GM19023 (cell line): Measurements from ENCODE around the gene DGKG.

Experiments used
- ATAC-seq: cut with Tn5 transposase; IDR thresholded peaks from one replicate; pipeline ENCODE4 v1.9.1; 2021; ENCODE audit warnings: mild to moderate bottlenecking, moderate library complexity; ENCODE audit not compliant: unreplicated experiment

Gene DGKG

DNA sequence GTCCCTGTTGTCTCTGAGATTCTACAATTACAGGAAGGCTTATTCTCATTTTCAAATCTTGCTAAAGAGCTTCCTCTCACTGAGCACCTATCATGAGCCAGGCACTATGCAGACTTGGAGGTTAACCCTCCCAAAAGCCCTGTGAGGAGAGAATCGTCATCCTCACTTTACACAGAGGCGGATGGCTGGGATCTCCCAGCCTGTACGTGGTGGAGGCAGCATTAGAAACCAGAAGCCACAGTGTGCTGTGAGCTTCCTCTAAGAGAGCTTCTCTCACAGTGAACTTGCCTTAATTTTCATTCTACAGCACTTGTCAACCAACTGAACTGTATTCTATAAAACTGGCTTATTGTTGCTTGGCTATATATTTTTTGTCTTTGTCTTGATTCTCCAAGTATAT lies 6.1 kb upstream of the DGKG start:
- no peak for ATAC-seq

DNA sequence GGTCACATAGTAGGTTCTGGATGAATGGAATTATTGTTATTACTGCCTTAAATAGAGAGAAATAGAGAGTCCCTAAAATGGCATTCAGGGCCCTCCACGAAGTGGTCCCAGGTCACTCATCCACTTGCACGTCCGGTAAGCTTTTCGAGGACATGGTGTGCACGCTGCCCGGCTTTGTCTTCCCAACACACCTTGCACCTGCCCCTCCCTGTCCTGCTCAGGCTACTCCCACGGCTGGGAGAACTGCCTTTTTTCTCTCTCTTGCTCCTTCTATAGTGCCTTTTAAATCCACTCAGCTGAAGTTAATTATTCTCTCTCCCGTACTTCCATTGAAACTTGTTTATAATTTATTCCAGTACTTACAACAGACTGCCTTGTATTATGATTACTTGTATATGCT lies 5.6 kb upstream of the DGKG start:
- no peak for ATAC-seq

DNA sequence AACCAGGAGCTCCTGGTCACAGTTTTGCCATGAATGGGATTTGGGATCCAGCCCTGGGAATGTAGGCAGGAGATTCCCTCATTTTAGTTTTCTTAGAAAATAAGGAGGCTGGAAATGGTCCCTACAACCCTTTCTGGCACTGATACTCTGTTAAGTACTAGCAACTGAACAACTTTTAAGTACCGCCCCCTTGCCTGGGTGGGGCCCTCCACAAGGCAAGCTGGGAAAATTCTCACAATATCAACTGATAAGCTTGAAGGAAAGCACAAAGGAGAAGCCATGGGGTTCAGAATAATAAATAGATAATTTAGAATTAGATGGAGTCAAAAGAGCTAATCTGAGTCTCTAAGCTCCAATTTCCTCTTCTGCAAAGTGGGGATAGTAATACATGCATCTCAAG lies 4.2 kb upstream of the DGKG start:
- ATAC-seq = no peak

DNA sequence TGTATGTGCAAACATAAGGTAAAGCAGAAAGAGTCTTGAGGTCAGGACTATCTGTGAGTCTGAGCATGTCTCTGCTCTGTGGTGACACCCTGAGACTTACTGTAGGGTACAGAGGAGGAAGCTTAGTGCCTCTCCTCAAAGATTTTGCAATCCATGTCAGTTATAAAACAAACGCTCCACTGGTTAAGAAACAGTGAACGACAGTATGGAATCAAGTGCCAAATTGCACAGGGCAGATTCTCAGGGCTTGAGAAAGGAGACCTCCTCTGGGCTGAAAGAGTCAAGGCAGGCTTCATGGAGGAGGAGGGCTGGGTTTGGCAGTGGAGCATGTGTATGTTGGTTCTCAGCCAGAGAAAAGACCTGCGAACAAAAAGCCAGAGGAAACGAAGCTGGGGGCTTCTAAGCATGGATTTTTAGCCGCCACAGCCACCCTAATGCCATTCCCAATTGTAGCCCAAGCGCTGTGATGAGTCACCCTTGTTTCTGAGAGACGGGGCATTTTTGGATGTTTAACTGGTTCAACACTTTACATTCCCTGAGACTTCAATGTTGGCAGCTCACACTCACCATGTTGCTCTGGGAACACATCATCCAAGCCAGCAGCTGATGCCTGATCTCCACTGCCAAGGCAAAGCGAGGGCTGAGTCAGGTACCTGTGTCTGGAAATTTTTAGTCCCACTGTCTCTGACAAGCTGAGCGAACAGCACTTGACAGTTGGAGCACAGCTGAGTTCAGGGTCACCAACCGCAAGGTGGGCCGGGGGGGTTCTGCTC lies 3.4 kb upstream of the DGKG start:
- ATAC-seq = no peak

DNA sequence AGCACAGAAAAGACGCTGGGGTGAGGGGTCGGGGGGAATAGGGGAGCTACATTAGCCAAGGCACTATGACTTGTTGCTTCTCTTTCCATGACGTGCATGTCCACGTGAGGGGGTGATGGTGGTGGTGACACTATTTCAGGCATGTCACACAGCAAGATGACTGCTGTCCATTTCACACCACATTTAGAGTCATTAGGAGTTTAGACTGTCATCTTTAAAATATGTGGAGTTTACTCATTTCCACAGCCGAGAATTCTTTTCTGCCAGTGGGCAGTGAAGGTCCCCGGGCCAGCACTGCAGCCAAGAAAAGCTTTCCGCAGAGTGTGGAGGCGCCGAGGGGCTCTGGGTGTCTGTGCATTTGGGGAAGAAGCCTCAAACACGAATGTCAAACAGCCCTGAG lies 954 bp upstream of the DGKG start:
- no peak for ATAC-seq

DNA sequence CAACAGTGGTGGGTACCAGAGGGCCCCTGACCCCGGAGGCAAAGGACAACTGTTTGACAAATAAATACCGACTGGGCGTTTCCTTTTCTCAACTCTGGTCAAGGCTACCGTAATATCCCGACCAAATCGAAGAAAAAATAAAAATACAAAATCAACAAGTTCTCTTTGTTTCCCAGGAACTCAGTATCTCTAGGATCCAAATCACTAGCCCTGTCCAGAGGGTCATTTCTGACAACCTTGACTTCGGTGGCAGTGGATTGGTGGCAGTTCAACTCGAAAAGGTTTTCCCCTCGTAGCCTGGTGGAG lies 456 bp upstream of the DGKG start:
- no peak for ATAC-seq

DNA sequence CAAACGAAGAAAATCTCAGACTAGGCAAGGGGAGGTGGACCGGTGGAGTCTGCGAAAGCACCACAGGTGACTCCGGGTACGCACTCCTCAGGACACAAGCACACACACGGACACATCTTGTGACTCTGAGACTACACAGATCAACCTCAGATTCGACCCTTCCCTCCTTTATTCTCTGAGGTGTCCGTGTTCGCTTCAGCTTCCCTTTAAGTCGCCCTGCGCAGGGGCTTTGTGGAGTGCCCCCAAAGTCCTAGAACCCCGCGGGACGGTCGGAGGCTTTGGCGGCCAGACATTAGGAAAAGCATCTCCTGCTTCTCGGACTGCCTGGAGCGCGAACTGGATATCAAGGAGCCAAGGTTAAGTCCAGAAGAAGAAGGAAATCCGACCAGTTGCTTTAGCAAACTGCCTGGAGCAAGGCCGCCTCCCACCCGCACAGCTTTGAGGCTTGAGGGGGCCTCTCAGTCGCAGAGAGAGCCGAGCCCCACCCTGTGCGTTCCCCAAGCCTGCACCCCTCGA lies 730 bp downstream of the DGKG start:
- ATAC-seq = no peak

DNA sequence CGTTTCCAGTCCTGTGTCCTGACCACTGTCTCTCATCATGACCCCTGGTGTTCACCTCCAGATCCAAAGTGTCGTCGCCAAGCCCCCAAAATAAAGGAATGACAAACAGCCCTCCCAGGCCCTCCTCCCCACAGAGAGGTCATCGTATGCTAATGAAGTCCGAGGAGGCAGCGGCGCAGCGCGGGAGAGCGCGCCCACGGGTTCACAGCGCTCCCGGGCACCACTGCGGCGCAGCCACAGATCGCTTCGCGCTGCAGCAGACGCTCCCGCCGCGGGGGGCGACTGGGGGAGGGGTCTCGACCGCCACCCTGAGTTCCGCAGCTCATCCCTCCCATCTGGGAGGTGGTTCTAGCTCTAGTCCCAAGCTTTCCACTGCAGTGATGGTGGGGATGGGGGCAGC lies 1.3 kb downstream of the DGKG start:
- no peak for ATAC-seq

DNA sequence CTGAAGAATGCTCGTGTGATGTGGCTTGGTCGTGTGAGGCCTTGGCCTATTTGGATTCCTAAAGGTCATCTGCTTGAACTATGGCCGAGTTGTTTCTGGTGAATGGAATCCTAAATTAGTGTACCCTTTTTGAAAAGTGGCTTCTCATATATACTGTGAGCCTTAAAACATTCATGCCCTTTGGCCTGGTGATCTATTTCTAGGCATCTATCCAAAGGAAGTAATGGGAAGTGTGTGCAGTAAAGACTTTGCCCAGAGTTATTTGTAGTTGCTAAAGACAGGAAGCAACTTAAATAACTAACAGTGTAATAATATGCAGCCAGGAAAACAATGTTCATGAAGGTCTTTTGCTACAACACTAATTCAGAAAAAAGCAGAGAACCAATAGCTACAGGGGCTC lies 3.0 kb downstream of the DGKG start:
- ATAC-seq = no peak

DNA sequence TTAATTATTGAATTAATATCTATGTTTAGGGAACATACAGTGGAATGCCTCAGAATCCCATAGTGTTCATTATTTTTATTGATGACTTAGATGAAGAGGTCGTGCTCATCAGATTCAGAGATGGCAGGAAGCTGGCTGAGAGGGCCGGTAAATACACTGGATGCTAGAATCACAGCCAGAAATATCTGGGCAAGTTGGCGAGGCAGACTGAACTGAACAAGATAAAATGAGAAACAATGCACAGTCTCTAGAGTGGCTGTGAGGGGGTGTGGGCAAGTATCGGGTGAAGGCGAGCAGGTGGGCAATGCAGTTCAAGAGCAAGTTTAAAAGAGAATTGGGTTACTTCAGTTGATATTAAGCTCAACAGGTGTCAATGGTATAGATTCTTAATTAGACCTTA lies 5.9 kb downstream of the DGKG start:
- ATAC-seq = no peak

DNA sequence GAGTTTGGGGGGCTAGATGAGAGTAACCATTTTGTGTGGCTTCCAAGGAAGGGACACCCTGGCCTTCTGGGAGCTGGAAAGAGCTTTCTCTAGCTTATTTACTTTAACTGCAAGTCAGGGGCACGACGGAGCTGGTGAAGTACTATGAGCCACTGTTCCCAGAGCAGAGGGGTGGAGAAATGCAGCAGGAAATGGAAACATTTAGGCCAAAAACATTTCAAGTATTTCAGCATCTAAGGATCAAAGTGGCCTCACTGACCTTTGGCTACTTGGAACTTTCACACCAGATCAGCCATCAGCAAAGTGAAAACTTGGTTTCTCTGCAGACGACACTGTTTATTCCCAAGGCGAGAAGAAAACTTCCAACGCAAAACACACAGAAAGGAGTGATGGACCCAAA lies 7.9 kb downstream of the DGKG start:
- ATAC-seq = no peak

DNA sequence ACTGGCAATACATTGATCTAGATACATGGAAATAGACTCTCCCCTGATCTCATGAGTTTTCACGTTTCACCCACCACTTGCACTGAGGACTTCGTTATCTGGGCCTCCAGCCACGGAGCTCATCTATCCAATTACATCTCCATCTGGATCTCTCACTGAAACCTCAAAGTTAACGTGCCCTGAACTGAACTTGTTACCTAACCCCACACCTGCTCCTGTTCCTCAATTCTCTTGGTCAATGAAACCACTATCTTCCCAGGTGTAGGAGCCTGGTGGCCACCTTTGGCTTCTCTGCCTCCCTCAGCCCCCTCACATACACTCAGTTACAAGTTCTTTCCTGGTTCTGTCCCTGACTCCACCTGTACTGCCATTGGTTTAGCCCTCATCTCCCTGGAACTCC lies 9.7 kb downstream of the DGKG start:
- ATAC-seq = no peak

DNA sequence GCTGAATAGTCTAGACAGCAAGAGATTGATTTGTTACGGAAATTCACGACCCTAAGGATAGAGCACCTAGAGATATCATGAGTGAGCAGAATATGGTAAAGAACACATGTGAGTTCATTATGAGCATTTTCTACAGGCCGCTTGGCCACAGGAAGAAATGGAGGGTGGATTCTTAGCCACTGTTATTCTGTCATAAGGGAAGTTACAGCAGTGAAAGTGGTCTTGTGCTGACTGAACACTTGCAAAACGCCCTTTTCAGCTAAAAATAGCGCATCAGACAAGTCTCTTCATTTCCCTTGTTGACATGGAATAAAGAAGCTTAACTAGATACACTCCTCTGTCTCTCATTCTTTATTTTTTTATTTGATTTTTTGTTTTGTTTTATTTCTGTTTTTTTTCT lies 19.8 kb downstream of the DGKG start:
- ATAC-seq = no peak

DNA sequence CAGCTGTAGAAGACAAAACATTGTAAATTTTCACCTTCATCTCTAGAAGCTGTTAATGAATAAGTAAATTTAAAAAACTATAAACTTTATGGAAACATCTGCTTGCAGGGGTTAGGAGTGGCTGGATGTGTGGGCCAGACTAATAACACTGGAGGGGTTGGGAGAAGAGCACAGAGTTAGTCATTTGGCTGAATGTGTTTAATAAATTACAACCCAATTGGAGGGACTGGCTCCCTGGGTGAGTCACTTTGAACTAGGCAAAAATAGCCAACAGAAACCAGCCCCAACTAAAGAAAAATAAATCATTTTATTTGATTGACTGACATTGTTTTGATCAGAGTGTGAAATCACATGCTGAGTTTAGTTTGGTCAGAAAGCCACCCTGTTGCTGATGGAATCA lies 21.8 kb downstream of the DGKG start:
- ATAC-seq = no peak

DNA sequence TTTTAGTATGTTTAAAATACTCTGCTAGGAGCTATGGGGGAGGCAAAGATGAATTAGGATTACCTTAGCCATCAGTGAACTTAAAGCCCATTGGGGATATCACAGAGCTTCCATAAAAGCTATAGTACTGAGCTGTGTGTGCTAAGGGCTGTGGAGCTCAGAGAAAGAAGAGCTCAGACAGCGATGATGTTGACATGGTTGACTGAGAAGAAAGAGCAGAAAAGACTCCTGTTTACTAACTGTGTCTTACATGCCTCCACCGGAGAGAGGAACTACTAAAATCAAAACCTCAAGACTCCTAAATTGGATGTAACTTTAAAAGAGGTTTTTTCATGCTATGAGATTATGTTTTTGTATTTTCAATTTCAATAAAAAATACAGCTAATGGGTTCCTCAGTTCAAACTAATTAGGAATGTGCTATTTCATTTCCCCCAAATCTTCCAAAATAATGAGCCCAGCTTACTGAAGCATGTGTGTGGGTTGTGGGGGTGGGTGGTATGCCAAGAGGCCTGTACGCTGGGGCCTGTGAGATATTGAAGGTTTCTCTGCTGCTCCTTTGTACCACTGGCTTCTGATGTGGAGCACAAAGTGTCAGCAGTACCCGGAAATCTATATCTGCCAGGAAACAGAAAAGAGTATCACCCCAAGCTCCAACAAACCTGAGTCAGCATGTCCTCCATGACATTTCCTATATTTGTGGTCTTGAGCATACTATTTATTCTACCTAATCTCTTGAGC lies 22.7 kb downstream of the DGKG start:
- no peak for ATAC-seq

DNA sequence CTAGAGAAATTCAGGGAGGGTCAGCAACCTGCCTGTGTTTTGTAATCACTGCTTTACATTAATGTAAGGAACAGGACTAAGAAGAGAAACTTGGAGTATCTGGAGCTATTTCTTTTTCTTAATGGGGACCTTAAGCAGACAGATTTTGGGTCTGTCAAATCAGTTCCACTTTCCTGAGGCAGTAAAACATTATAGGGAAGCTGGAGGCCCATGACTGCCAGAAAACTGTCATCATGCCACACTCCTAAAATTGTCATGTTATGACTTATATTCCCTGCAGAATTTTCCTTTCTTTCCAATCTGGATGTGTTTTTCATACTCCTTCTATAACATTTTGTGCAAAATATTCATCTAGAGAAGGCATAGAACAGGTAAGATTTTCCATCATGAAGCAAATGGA lies 28.8 kb downstream of the DGKG start:
- ATAC-seq = no peak

DNA sequence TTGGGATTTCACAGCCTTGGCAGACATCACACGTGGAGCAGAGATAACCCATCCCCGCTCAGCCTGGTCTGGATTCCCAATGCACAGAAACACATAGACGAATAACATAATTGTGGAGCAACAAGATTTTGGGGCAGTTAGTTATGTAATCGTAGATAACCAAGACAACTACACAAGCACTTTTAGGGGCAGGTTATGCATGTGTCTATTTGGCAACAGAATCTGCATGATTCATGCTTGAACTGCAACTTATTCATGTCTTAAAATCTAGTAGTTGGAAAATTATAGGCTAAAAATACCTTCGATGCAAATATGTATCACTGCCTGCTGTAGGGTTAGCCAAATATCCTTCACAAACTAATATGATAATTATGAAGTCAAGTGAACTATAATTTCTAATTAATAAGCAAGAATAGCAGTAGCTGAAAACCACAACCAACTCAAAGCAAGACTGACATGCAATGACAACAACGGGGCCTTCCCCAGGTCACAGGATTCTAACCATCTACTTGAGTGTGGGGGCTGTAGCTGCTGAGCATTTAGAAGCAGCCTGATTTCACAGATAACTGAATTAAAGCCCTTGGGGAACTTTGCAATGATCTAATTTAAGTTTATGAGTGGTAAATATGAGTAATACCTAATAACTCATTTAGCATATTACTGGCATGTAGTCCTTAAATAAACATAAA lies 31.1 kb downstream of the DGKG start:
- no peak for ATAC-seq

DNA sequence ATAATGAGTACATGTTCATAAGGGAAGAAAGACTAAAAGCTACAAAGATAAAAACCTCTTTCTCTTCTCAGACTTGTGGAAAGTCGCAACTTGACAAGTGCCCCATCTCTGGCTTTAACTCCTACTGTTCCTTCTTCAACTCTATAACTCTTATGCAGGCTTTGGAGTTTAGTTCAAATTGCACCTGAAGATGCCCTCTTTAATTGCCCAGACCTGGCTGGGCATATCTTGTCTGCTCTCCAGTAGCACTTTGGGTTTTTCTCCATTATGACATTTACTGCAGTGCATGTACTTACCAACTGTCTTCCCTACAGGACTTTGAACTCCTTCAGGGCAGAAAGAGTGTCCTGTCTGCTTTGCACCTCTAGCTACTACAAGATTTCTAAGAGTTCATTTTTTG lies 32.4 kb downstream of the DGKG start:
- ATAC-seq = no peak

DNA sequence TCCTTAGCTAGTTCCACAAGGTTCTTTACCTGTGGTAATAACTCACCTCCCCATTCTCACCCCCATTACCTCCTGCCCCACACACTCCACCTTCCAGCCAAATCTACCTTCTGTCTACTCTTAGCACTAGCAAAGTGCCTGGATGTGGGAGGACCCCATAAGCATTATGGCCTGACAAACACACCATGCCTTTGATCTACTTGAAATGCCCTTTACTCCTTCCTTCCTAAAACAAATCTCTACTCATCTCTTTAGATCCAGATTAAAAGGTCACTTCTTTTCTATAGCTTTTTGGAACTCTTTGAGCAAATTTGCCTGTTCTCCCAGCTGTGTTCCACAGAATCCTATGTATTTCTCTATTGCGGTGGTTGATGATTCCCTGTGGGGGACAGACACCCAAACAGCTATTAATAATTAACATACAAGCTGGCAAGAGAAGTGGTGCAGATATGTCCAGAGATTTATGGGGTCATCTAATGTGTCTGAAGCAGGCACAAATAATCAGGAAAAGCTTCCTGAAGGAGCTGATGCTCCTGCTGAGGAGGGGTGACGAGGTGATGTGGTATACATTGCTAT lies 34.0 kb downstream of the DGKG start:
- no peak for ATAC-seq

DNA sequence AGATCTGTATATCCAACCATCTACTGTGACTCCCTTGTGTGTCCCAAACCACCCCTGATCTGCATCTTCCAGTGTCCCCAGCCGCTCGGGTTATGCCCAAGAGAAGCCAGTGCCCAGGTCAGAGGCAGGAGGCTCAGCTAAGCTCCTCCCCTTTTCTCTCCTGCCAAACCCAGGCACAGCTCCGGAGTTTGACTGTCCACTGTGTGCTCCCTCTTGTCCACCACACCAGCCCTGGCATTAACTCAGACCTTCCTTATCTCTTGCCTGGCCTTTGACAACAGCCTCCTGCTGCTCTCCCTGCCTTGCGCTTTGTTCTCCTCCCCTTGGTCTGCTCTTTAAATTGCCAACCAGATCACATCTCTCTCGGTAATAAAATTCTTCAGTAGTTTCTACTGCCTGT lies 39.3 kb downstream of the DGKG start:
- no peak for ATAC-seq

DNA sequence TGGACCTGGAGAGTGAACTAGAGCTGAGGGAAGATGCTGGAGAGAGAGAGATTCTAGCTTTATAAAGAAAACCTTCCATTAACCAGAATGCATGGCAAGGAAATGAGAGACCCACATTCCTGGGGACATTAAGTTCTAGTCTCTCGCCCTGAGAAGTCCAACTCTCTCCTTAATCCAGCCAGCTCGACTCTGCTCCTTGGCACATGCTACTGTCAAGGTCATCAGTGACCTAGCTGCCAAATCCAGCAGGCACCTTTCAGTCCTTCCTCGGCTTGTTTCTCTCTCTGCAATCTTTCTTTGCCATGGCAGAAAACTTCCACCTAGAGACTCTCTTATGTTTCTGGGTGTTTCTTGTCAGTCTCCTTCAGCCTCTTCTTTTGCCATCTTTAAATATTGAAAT lies 40.3 kb downstream of the DGKG start:
- no peak for ATAC-seq
